ENCODE data around the gene DCP1A. TPM values are rescaled to one million over a fixed set of nuclear protein-coding genes. Genes with fewer than 3 reads are reported as not detected.

The DCP1A gene
- total RNA-seq, 1 donor from 2014 or later: 41.6 TPM

- TF ChIP-seq CTCF (IDR thresholded peaks at IDR 0.05; ENCODE audit: partially characterized antibody, unreplicated experiment): no peak
- no peak overlapping the region for H3K4me3 Mint-ChIP-seq (ENCODE audit: unreplicated experiment)
- H3K27ac Mint-ChIP-seq (ENCODE audit: unreplicated experiment): no peak overlapping the region
- H3K27me3 Mint-ChIP-seq (ENCODE audit: unreplicated experiment): peaks cover 5% of the 10 kb centered on the region
- H3K9me3 Mint-ChIP-seq (ENCODE audit: unreplicated experiment): no peaks in the 10 kb centered on the region
- peaks cover 2% of the 10 kb centered on the region for H3K4me1 Mint-ChIP-seq (ENCODE audit: low read depth, unreplicated experiment)
- DNase-seq: no peak
- H3K36me3 Mint-ChIP-seq (ENCODE audit: unreplicated experiment): peaks cover 7% of the 10 kb centered on the region
These were observed 60.2 kb downstream of the DCP1A start for GRCh38 chr3:53287131-53287629.

GRCh38 chr3:53286727-53287126 lies 60.6 kb downstream of the DCP1A start:
- DNase-seq: no peak
- H3K9me3 Mint-ChIP-seq (ENCODE audit: unreplicated experiment): no peaks in the 10 kb centered on the region
- no peak overlapping the region for H3K27ac Mint-ChIP-seq (ENCODE audit: unreplicated experiment)
- no peak overlapping the region for H3K4me3 Mint-ChIP-seq (ENCODE audit: unreplicated experiment)
- no peak for TF ChIP-seq CTCF (IDR thresholded peaks at IDR 0.05; ENCODE audit: partially characterized antibody, unreplicated experiment)
- H3K27me3 Mint-ChIP-seq (ENCODE audit: unreplicated experiment): peaks cover 5% of the 10 kb centered on the region
- peaks cover 7% of the 10 kb centered on the region for H3K36me3 Mint-ChIP-seq (ENCODE audit: unreplicated experiment)
- H3K4me1 Mint-ChIP-seq (ENCODE audit: low read depth, unreplicated experiment): peaks cover 2% of the 10 kb centered on the region

- H3K27ac Mint-ChIP-seq (ENCODE audit: unreplicated experiment): no peak overlapping the region
- no peak for TF ChIP-seq CTCF (IDR thresholded peaks at IDR 0.05; ENCODE audit: partially characterized antibody, unreplicated experiment)
- H3K4me1 Mint-ChIP-seq (ENCODE audit: low read depth, unreplicated experiment): peaks cover 2% of the 10 kb centered on the region
- H3K9me3 Mint-ChIP-seq (ENCODE audit: unreplicated experiment): peaks cover 2% of the 10 kb centered on the region
- H3K36me3 Mint-ChIP-seq (ENCODE audit: unreplicated experiment): no peaks in the 10 kb centered on the region
- DNase-seq: no peak
- H3K4me3 Mint-ChIP-seq (ENCODE audit: unreplicated experiment): no peak overlapping the region
- peaks cover 2% of the 10 kb centered on the region for H3K27me3 Mint-ChIP-seq (ENCODE audit: unreplicated experiment)
These were observed 64.8 kb downstream of the DCP1A start for GRCh38 chr3:53282581-53282980.

- TF ChIP-seq CTCF (IDR thresholded peaks at IDR 0.05; ENCODE audit: partially characterized antibody, unreplicated experiment): no peak
- Mint-ChIP-seq H3K27me3 (ENCODE audit: unreplicated experiment) (peaks cover 2% of the 10 kb centered on the region), H3K27ac (ENCODE audit: unreplicated experiment) (no peak overlapping the region), H3K36me3 (ENCODE audit: unreplicated experiment) (no peaks in the 10 kb centered on the region), H3K4me3 (ENCODE audit: unreplicated experiment) (no peak overlapping the region), H3K9me3 (ENCODE audit: unreplicated experiment) (peaks cover 2% of the 10 kb centered on the region), H3K4me1 (ENCODE audit: low read depth, unreplicated experiment) (no peaks in the 10 kb centered on the region)
- DNase-seq: no peak
These were observed 68.7 kb downstream of the DCP1A start for GRCh38 chr3:53278667-53279066.

GRCh38 chr3:53274938-53275605 lies 72.3 kb downstream of the DCP1A start:
- H3K4me1 Mint-ChIP-seq (ENCODE audit: low read depth, unreplicated experiment): no peaks in the 10 kb centered on the region
- H3K4me3 Mint-ChIP-seq (ENCODE audit: unreplicated experiment): no peak overlapping the region
- H3K9me3 Mint-ChIP-seq (ENCODE audit: unreplicated experiment): no peaks in the 10 kb centered on the region
- no peak for TF ChIP-seq CTCF (IDR thresholded peaks at IDR 0.05; ENCODE audit: partially characterized antibody, unreplicated experiment)
- no peak overlapping the region for H3K27ac Mint-ChIP-seq (ENCODE audit: unreplicated experiment)
- DNase-seq: no peak
- peaks cover 2% of the 10 kb centered on the region for H3K27me3 Mint-ChIP-seq (ENCODE audit: unreplicated experiment)
- H3K36me3 Mint-ChIP-seq (ENCODE audit: unreplicated experiment): no peaks in the 10 kb centered on the region

Measured in glutamatergic neuron (in vitro differentiated cells).